Testis (tissue), 3 donors: ENCODE results near the gene CXADR. TPM values are rescaled to one million over a fixed set of nuclear protein-coding genes. Genes with fewer than 3 reads are reported as not detected.
A peak's percentile ranks its signal among the peaks of the same experiment; 100 is the strongest.

Source experiments
- DNase-seq: peaks from one replicate; pipeline ENCODE4 v3.0.0-alpha.2; 2019
- H3K27ac ChIP-seq, 2 donors: fragments of 200-600 bp; sonication (generic); one replicate each; pipeline ENCODE4 v1.5.1; 2019
- H3K27me3 ChIP-seq: fragments of 200-600 bp; sonication (generic); one replicate; pipeline ENCODE4 v1.5.1; 2019
- H3K36me3 ChIP-seq: fragments of 200-600 bp; sonication (generic); one replicate; pipeline ENCODE4 v1.5.1; 2017; ENCODE audit warnings: low read depth; ENCODE audit errors: missing control alignments
- H3K4me1 ChIP-seq: fragments of 200-600 bp; sonication (generic); one replicate; pipeline ENCODE4 v1.5.1; 2019
- H3K4me3 ChIP-seq, 2 donors: fragments of 200-600 bp; sonication (generic); one replicate each; pipeline ENCODE4 v1.5.1; 2017 to 2019
- H3K9me3 ChIP-seq: fragments of 200-600 bp; sonication (generic); one replicate; pipeline ENCODE4 v1.5.1; 2017
- POLR2A ChIP-seq: fragments of 450-650 bp; IDR thresholded peaks from one replicate; pipeline ENCODE4 v1.6.1; 2017; ENCODE audit warnings: antibody characterized with exemption, mild to moderate bottlenecking, moderate library complexity
- WGBS, 2 donors: methylation state at CpG; one replicate each; pipeline ENCODE4 v1.1.5; 2018; 5-methylcytosine and 5-hydroxymethylcytosine counted together
- intact Hi-C: fragments of 100-400 bp; cut with DNase I; formaldehyde crosslinking; loops from one replicate; pipeline ENCODE4 v1.15.1; 2023; ENCODE audit warnings: low total_unique reads
- polyA plus RNA-seq: library from polyadenylated mRNA; stranded (reverse); fragments of 350-450 nt; fragmentation: Illumina TruSeq; extraction: RNeasy Lipid Tissue Mini Kit (QIAGEN cat#74804); gene quantifications from one replicate; pipeline ENCODE4 v1.2.3, GENCODE V29; 2014; ENCODE audit warnings: low read depth, low replicate concordance; ENCODE audit not compliant: insufficient read depth
- total RNA-seq, 2 donors: library from RNA; depleted of rRNA; stranded (reverse); fragments of >200 nt; gene quantifications; one replicate each; pipeline ENCODE4 v1.2.3, GENCODE V29; 2016
- TF ChIP-seq, protein P1 (sequence below), 3 experiments: fragments of 450-650 bp in 2 of 3; fragments of 200-600 bp in 1 of 3; sonication (generic) in 1 of 3; IDR thresholded peaks; one replicate each; pipeline ENCODE4 v1.5.1; 2016 to 2019; ENCODE audit warnings: antibody characterized with exemption in 3 of 3, mild to moderate bottlenecking in 2 of 3, moderate library complexity in 1 of 3

Gene CXADR
- total and polyA plus RNA-seq, 3 donors from 2014 or later: 17.6 to 87.0 (median 65.4) TPM

DNA sequence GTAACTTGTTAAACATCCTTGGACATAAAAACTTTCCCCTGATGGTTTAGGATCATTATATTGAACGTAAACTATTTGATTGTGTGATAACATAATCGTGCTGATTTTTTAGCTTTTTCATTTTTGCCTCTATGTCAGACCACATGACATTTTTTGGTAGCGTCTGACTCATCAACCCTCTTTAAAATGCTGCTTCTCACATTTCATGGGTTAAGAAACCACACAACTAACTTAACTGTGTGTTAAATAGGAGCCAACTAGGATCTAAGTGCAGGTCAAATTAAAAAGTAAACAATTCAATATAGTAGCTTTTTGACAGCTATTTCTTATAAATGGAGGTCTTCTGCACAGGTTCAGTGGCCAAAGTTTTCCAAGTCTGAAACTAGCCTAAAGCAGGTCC lies 90.0 kb downstream of the CXADR start:
- H3K27me3 ChIP-seq: no peaks in the 10 kb centered on the region
- H3K27ac ChIP-seq: no peak overlapping the region
- intact Hi-C loops: no loop called here
- DNase-seq: no peak
- H3K36me3 ChIP-seq: no peaks in the 10 kb centered on the region
- H3K4me1 ChIP-seq: no peaks in the 10 kb centered on the region
- no peak overlapping the region for H3K4me3 ChIP-seq
- TF ChIP-seq, protein P1, sequence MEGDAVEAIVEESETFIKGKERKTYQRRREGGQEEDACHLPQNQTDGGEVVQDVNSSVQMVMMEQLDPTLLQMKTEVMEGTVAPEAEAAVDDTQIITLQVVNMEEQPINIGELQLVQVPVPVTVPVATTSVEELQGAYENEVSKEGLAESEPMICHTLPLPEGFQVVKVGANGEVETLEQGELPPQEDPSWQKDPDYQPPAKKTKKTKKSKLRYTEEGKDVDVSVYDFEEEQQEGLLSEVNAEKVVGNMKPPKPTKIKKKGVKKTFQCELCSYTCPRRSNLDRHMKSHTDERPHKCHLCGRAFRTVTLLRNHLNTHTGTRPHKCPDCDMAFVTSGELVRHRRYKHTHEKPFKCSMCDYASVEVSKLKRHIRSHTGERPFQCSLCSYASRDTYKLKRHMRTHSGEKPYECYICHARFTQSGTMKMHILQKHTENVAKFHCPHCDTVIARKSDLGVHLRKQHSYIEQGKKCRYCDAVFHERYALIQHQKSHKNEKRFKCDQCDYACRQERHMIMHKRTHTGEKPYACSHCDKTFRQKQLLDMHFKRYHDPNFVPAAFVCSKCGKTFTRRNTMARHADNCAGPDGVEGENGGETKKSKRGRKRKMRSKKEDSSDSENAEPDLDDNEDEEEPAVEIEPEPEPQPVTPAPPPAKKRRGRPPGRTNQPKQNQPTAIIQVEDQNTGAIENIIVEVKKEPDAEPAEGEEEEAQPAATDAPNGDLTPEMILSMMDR (IDR thresholded peaks at IDR 0.05): no peak
- TF ChIP-seq POLR2A: no peak
- H3K9me3 ChIP-seq: no peaks in the 10 kb centered on the region
- WGBS, 2 donors: 78 to 79% methylated on average over 3 of the region's 3 CpGs

DNA sequence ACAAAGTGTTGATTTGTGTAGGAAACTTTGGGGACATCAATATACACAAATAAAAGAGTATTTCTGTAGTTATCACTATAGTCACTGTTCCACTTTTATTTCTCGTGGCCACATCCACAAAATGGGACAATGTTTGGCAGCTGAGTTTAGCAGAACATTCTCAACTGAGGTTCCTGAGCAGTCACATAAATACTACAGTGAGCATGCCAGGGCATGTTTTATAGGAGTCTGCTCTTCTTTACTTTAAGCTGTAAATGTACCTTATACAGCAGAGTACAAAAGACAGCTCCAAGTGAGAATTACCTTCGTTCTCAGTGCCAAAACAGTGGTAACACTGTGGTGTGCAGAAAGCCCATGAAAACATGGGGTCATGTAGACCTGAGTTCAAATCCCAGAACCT lies 94.8 kb downstream of the CXADR start:
- no peaks in the 10 kb centered on the region for H3K9me3 ChIP-seq
- peaks cover 4% of the 10 kb centered on the region for H3K4me1 ChIP-seq
- WGBS, 2 donors: 72 to 94% methylated on average over 2 of the region's 2 CpGs
- H3K27me3 ChIP-seq: no peaks in the 10 kb centered on the region
- TF ChIP-seq, protein P1 (IDR thresholded peaks at IDR 0.05): no peak
- no peak for TF ChIP-seq POLR2A
- H3K4me3 ChIP-seq: no peak overlapping the region
- H3K27ac ChIP-seq: no peak overlapping the region
- DNase-seq: no peak
- no peaks in the 10 kb centered on the region for H3K36me3 ChIP-seq
- intact Hi-C loops: no loop called here

DNA sequence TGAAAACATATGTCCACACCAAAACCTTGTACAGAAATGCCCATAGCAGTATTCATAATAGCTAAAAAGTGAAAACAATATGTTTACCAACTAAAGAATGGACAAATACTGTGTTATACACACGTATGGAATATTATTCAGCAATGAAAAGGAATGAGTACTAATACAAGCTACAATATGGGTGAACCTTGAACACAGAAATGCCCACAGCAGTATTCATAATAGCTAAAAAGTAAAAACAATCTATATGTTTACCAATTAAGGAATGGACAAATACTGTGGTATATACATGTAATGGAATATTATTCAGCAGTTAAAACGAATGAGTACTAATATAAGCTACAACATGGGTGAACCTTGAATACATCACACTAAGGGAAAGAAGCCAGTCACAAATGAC lies 96.8 kb downstream of the CXADR start:
- WGBS, 2 donors: 62 to 63% methylated on average over 2 of the region's 2 CpGs
- DNase-seq: no peak
- TF ChIP-seq, protein P1 (IDR thresholded peaks at IDR 0.05): no peak
- TF ChIP-seq POLR2A: no peak
- Histone ChIP-seq H3K27me3 (no peaks in the 10 kb centered on the region), H3K4me1 (peaks cover 10% of the 10 kb centered on the region), H3K9me3 (no peaks in the 10 kb centered on the region), H3K27ac (peak overlapping the region; percentile 16 to 95), H3K36me3 (no peaks in the 10 kb centered on the region), H3K4me3 (no peak overlapping the region)
- intact Hi-C loops: no loop called here

DNA sequence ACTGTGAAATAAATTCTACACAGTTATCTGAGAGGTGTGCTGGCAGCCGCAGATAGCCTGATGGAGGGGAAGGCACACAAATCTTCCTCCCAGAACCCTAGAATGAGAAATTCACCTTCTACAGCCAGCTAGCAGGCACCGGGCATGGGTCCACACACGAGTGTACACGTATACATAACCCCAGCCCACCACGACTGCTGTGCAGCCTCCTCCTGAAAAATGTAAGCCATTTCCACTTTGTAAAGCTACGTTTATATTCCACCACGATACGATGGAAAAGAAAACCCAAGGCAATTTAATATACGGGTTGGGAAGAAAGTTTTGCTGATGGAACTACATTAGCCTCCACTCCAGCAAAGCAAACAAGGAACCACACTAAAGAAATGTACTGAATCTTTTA lies 98.1 kb downstream of the CXADR start:
- intact Hi-C loops: no loop called here
- peak; percentile 51 for DNase-seq
- 12 to 13% methylated on average over 9 of the region's 9 CpGs for WGBS, 2 donors
- Histone ChIP-seq H3K9me3 (no peaks in the 10 kb centered on the region), H3K4me3 (peak overlapping the region; percentile 85 to 91), H3K27ac (peak overlapping the region; percentile 95 to 99), H3K36me3 (no peaks in the 10 kb centered on the region), H3K4me1 (peaks cover 10% of the 10 kb centered on the region), H3K27me3 (no peaks in the 10 kb centered on the region)
- TF ChIP-seq, protein P1 (IDR thresholded peaks at IDR 0.05): no peak
- TF ChIP-seq POLR2A: no peak

DNA sequence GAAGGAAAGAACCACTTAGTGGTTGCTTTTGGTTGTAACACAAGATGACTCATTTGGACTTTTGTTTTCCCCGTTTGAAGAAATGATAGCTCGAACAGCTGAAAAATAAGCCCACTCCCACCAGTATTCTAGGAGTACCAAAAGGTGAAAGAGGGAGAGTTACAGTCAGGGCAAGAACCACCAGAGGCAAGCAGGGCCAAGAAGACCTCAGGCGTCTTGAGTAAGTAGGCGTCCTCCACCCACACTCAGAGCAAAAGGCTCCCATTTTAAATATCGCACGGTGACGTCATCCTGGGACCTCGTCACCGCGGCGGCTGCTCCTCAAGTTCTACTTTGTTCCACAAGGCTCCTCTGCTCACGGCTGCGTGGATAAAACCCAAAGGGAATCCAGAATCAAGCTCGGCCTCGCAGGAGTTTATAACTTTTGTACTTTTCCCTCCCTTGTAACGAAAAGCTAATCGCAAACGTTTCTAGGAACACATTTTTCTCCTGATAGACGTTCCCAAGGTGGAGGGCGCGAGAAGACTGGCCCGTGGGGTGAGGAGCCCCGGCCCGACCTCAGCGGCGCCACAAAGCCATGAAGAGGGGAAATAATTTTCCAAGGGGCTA lies 98.7 kb downstream of the CXADR start:
- peak overlapping the region; percentile 95 to 99 for H3K27ac ChIP-seq
- H3K9me3 ChIP-seq: no peaks in the 10 kb centered on the region
- DNase-seq: peak; percentile 94
- no peaks in the 10 kb centered on the region for H3K36me3 ChIP-seq
- peak overlapping the region; percentile 85 to 91 for H3K4me3 ChIP-seq
- intact Hi-C loops: no loop called here
- WGBS, 2 donors: 0 to 1% methylated on average over 26 of the region's 26 CpGs
- TF ChIP-seq POLR2A: peak; percentile 46
- TF ChIP-seq, protein P1 (IDR thresholded peaks at IDR 0.05): peak in 1 of 3 experiments; percentile 14
- H3K27me3 ChIP-seq: no peaks in the 10 kb centered on the region
- H3K4me1 ChIP-seq: peaks cover 10% of the 10 kb centered on the region
